ENCODE results near the gene TPPP2.

- no peak for TF ChIP-seq POLR2A (IDR thresholded peaks at IDR 0.05)
- TF ChIP-seq CTCF (IDR thresholded peaks at IDR 0.05) = no peak
- no peak for TF ChIP-seq POLR2AphosphoS5 (IDR thresholded peaks at IDR 0.05)
These were observed 40.1 kb downstream of the TPPP2 start, which contains the start of gene ARHGEF40 for GRCh38 chr14:21070083-21070609.
